ENCODE measurements around the gene TFF3. TPM values are rescaled to one million over a fixed set of nuclear protein-coding genes. Genes with fewer than 3 reads are reported as not detected.

Gene TFF3
- total and polyA plus RNA-seq, 2 experiments from 2014 or later: 84.4 to 589 TPM

DNA sequence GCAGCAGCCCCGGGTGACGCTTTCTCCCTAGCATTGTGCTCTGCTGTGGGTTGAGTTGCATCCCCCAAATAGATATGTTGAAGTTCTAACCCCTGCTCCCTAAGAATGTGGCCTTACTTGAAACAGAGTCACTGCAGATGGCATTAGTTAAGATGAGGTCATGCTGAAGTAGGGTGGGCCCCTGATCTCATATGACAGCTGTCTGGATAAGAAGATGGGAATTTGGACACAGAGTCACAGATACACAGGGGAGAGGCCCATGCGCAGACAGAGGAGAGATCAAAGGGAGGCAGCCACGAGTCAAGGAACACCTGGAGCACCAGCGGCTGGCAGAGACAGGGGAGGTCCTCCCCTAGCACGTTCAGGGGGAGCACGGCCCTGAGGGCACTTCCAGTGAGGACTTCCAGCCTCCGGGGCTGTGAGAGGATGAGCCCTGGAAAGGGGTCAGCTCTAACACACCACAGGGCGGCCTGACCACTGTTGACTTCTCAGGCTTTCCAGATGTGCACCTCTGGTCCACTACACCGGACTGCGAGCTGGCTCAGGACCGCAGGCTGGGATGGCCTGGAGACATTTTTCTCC is 49.9 kb downstream of the TFF3 start:
- Histone ChIP-seq H3K36me3 (replicated peaks; ENCODE audit: insufficient read depth, low read depth) (no peaks in the 10 kb centered on the region), H3K4me1 (ENCODE audit: insufficient read depth) (peaks cover 33% of the 10 kb centered on the region), H4K20me1 (ENCODE audit: insufficient read depth, poor library complexity, severe bottlenecking) (no peaks in the 10 kb centered on the region), H3K9me2 (replicated peaks; ENCODE audit: insufficient read depth) (no peaks in the 10 kb centered on the region), H2AFZ (no peak overlapping the region), H3K79me2 (no peaks in the 10 kb centered on the region), H3K9me3 (ENCODE audit: low read depth) (no peaks in the 10 kb centered on the region), H3K27me3 (no peaks in the 10 kb centered on the region), H3K27ac (no peak overlapping the region), H3K4me2 (no peak overlapping the region), H3K4me3 (no peak overlapping the region)
- no peak for DNase-seq (ENCODE audit: low spot score)
- TF ChIP-seq EZH2phosphoT487 (IDR thresholded peaks at IDR 0.05; ENCODE audit: low read depth, severe bottlenecking, unreplicated experiment): no peak
- no peak for TF ChIP-seq EZH2 (IDR thresholded peaks at IDR 0.05; ENCODE audit: borderline replicate concordance)
- TF ChIP-seq, protein P1, sequence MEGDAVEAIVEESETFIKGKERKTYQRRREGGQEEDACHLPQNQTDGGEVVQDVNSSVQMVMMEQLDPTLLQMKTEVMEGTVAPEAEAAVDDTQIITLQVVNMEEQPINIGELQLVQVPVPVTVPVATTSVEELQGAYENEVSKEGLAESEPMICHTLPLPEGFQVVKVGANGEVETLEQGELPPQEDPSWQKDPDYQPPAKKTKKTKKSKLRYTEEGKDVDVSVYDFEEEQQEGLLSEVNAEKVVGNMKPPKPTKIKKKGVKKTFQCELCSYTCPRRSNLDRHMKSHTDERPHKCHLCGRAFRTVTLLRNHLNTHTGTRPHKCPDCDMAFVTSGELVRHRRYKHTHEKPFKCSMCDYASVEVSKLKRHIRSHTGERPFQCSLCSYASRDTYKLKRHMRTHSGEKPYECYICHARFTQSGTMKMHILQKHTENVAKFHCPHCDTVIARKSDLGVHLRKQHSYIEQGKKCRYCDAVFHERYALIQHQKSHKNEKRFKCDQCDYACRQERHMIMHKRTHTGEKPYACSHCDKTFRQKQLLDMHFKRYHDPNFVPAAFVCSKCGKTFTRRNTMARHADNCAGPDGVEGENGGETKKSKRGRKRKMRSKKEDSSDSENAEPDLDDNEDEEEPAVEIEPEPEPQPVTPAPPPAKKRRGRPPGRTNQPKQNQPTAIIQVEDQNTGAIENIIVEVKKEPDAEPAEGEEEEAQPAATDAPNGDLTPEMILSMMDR (IDR thresholded peaks at IDR 0.05; ENCODE audit: poor library complexity): no peak
- WGBS (ENCODE audit: low lambda C conversion rate, missing lambda C conversion rate): 90% methylated on average over 12 of the region's 12 CpGs

DNA sequence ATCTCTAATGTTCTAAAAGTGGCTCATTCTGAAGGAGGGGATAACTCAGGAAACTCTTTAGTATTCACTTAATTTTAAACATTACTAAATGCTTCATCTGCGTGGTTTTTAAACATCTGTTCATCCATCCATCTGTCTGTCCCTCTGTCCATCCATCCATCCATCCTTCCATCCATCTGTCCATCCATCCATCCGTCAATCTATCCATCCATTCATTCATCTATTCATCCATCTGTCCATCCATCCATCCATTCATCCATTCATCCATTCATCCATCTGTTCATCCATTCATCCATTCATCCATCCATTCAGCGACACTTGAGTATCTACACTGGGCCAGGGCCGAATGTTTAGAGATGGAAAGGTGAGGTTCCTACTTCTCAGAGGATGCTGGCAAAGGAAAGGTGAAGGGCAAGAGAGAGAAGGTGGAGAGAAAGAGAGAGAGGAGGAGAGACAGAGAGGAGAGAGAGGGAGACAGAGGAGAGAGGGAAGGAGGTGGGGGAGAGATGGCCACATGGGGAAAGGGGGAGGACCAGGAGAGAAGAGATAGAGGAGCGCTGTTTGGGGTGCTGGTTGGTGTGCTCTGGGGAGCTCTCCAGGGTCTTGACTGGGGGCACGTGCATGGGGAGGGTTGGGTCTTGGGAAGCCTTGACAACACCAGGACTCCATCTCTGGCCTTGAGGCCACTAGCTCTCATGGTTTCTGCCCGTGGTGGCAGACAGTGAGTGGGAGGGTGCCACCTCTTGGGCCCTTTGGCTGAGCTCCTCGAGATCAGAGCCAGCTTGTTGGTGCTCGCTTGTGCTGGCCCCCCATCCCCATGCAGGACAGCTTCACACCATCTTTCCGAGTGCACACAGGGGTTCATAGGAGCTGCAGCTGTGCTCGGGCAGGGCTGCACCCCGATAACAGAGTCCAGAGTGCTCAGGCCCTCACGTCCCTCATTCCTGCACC is 50.7 kb downstream of the TFF3 start:
- 94% methylated on average over 13 of the region's 13 CpGs for WGBS (ENCODE audit: low lambda C conversion rate, missing lambda C conversion rate)
- Histone ChIP-seq H3K9me2 (replicated peaks; ENCODE audit: insufficient read depth) (no peaks in the 10 kb centered on the region), H3K27me3 (no peaks in the 10 kb centered on the region), H4K20me1 (ENCODE audit: insufficient read depth, poor library complexity, severe bottlenecking) (no peaks in the 10 kb centered on the region), H3K4me2 (no peak overlapping the region), H3K9me3 (ENCODE audit: low read depth) (no peaks in the 10 kb centered on the region), H3K4me1 (ENCODE audit: insufficient read depth) (peaks cover 33% of the 10 kb centered on the region), H3K36me3 (replicated peaks; ENCODE audit: insufficient read depth, low read depth) (no peaks in the 10 kb centered on the region), H2AFZ (no peak overlapping the region), H3K79me2 (no peaks in the 10 kb centered on the region), H3K4me3 (no peak overlapping the region), H3K27ac (no peak overlapping the region)
- TF ChIP-seq EZH2phosphoT487 (IDR thresholded peaks at IDR 0.05; ENCODE audit: low read depth, severe bottlenecking, unreplicated experiment) (no peak), EZH2 (IDR thresholded peaks at IDR 0.05; ENCODE audit: borderline replicate concordance) (no peak)
- TF ChIP-seq, protein P1 (IDR thresholded peaks at IDR 0.05; ENCODE audit: poor library complexity): no peak
- DNase-seq (ENCODE audit: low spot score): no peak

DNA sequence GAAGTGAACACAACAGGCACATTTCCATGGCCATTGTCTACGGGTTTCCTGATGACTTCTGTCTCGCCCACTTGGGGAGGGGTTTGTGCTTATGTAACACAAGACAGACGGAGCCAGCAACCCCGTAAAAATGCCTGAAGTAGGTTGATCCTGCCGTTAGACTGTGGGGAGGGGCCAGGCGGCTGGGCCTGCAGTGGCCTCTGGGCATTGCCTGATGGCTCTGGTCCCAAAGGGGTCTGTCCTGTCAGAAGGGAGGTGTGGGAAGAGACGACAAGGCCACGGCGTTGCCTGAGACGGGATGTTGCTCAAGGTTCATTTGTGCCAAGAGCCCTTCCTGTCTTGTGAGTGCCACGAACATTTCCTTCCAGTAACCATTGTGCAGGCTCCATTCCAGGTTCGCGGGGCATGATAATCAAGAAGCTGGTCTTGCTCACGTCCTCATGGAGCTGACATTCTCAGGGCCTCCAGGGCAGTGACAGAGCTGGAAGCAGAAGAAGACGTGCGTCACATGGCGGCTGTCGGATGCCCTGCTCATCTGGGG is 51.5 kb downstream of the TFF3 start:
- no peaks in the 10 kb centered on the region for H3K9me3 ChIP-seq (ENCODE audit: low read depth)
- peaks cover 33% of the 10 kb centered on the region for H3K4me1 ChIP-seq (ENCODE audit: insufficient read depth)
- H4K20me1 ChIP-seq (ENCODE audit: insufficient read depth, poor library complexity, severe bottlenecking): no peaks in the 10 kb centered on the region
- TF ChIP-seq EZH2phosphoT487 (IDR thresholded peaks at IDR 0.05; ENCODE audit: low read depth, severe bottlenecking, unreplicated experiment) (no peak), EZH2 (IDR thresholded peaks at IDR 0.05; ENCODE audit: borderline replicate concordance) (no peak)
- TF ChIP-seq, protein P1 (IDR thresholded peaks at IDR 0.05; ENCODE audit: poor library complexity): no peak
- no peak overlapping the region for H3K4me2 ChIP-seq
- no peaks in the 10 kb centered on the region for H3K79me2 ChIP-seq
- H3K4me3 ChIP-seq: no peak overlapping the region
- WGBS (ENCODE audit: low lambda C conversion rate, missing lambda C conversion rate): 61% methylated on average over 18 of the region's 18 CpGs
- H3K36me3 ChIP-seq (replicated peaks; ENCODE audit: insufficient read depth, low read depth): no peaks in the 10 kb centered on the region
- peak overlapping the region; percentile 53 for H3K27ac ChIP-seq
- H3K27me3 ChIP-seq: no peaks in the 10 kb centered on the region
- no peak overlapping the region for H2AFZ ChIP-seq
- DNase-seq (ENCODE audit: low spot score): peak; percentile 37
- H3K9me2 ChIP-seq (replicated peaks; ENCODE audit: insufficient read depth): no peaks in the 10 kb centered on the region
